ENCODE results near the gene CETP.

GRCh38 chr16:56972403-56973293 lies 10.9 kb downstream of the CETP start:
- TF ChIP-seq POLR2A (IDR thresholded peaks at IDR 0.05) (no peak), CTCF (IDR thresholded peaks at IDR 0.05) (no peak), EP300 (IDR thresholded peaks at IDR 0.05) (no peak), POLR2AphosphoS5 (IDR thresholded peaks at IDR 0.05) (no peak)

Measured in sigmoid colon (tissue), 4 donors.